ENCODE data around the gene EXOC6B. TPM values are rescaled to one million over a fixed set of nuclear protein-coding genes. Genes with fewer than 3 reads are reported as not detected.

The EXOC6B gene
- total RNA-seq, 1 donor: 24.6 TPM

DNA sequence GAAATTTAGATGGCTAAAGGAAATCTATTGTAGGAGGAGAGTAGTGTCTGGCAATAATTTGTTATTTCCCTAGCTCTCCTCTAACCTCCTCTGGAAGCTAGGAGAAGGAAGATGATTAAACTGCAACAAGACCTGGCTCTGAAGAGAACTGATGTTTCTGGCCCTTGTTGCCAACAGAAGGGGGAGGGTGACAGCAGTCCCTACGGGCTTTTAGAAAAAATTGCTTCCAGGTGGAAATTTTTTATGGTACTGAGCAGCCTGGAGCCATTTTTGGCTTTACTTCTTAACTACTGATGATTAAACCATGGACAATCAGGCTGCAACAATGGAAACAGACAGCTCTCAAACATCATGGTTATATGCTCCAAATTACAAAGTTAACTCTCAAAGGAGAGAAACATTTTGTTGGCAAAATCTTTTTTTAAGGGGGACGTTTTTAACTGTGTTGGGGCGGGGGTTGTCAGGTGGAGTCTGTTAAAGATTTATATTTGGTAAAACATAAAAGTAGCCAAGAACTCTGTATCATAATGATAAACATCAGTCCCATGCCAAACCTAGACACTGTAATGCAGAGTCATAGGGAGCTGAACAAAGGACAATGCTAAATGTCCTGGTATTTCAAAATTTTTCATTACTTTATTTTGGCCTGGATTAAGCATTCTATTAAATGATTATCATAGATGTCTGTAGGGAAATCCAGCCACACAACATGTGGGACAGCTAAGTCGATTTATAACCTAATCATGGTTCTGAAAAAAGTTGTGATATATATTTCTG lies 70.0 kb downstream of the EXOC6B start:
- H3K9me3 ChIP-seq (ENCODE audit: low read depth, low read length): no peaks in the 10 kb centered on the region
- no peak overlapping the region for H3K27ac ChIP-seq (ENCODE audit: low read depth, low read length)
- TF ChIP-seq, protein P1, sequence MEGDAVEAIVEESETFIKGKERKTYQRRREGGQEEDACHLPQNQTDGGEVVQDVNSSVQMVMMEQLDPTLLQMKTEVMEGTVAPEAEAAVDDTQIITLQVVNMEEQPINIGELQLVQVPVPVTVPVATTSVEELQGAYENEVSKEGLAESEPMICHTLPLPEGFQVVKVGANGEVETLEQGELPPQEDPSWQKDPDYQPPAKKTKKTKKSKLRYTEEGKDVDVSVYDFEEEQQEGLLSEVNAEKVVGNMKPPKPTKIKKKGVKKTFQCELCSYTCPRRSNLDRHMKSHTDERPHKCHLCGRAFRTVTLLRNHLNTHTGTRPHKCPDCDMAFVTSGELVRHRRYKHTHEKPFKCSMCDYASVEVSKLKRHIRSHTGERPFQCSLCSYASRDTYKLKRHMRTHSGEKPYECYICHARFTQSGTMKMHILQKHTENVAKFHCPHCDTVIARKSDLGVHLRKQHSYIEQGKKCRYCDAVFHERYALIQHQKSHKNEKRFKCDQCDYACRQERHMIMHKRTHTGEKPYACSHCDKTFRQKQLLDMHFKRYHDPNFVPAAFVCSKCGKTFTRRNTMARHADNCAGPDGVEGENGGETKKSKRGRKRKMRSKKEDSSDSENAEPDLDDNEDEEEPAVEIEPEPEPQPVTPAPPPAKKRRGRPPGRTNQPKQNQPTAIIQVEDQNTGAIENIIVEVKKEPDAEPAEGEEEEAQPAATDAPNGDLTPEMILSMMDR (IDR thresholded peaks at IDR 0.05; ENCODE audit: extremely low read depth, low read depth, low read length): no peak
- DNase-seq (ENCODE audit: insufficient read length, low spot score, missing footprints): no peak
- H2AFZ ChIP-seq (ENCODE audit: low read length): no peak overlapping the region
- H3K4me1 ChIP-seq (ENCODE audit: insufficient read depth, low read length): peaks cover 4% of the 10 kb centered on the region
- no peak overlapping the region for H3K4me3 ChIP-seq (ENCODE audit: insufficient read depth, low read length)
- H3K79me2 ChIP-seq (ENCODE audit: insufficient read depth, low read length): no peaks in the 10 kb centered on the region
- H3K27me3 ChIP-seq (ENCODE audit: insufficient read depth, low read length): no peaks in the 10 kb centered on the region
- no peaks in the 10 kb centered on the region for H3K36me3 ChIP-seq (ENCODE audit: insufficient read depth, low read length)
- H4K20me1 ChIP-seq (ENCODE audit: insufficient read depth, low read length): peaks cover 3% of the 10 kb centered on the region
- no peak overlapping the region for H3K4me2 ChIP-seq (ENCODE audit: insufficient read depth, low read length)

DNA sequence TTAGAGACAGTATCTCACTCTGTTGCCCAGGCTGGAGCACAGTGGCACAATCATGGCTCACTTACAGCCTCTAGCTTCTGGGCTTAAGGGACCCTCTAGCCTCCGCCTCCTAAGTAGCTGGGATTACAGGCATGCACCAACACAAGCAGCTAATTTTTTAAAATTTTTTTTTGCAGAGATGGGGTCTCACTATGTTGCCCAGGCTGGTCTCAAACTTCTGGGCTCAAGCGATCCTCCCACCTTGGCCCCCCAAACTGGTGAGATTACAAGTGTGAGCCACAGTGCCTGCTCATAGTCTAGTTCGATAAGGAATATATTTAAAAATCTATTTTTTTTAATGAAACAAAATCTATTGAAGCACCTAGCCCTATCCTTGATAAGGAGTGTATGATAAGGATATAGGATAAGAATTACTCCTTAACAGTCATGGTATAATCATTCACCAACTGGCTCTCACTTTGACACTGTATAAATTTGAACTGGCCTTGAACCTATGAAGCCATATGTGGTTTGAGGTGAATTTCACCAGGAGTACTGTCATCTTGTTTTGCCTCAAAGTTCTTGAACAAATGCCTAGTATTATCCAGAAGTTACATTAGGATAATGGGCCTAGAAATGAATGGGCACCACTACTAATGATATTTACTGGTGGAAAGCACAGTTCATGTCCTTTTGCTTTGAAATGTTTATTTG lies 71.1 kb downstream of the EXOC6B start:
- TF ChIP-seq, protein P1 (IDR thresholded peaks at IDR 0.05; ENCODE audit: extremely low read depth, low read depth, low read length): no peak
- H3K79me2 ChIP-seq (ENCODE audit: insufficient read depth, low read length): peaks cover 2% of the 10 kb centered on the region
- no peaks in the 10 kb centered on the region for H3K27me3 ChIP-seq (ENCODE audit: insufficient read depth, low read length)

GRCh38 chr2:72750977-72751639 lies 74.7 kb downstream of the EXOC6B start:
- H2AFZ ChIP-seq (ENCODE audit: low read length): no peak overlapping the region
- H3K79me2 ChIP-seq (ENCODE audit: insufficient read depth, low read length): peaks cover 2% of the 10 kb centered on the region
- no peak for DNase-seq (ENCODE audit: insufficient read length, low spot score, missing footprints)
- H3K9me3 ChIP-seq (ENCODE audit: low read depth, low read length): no peaks in the 10 kb centered on the region
- H3K36me3 ChIP-seq (ENCODE audit: insufficient read depth, low read length): no peaks in the 10 kb centered on the region
- no peak overlapping the region for H3K27ac ChIP-seq (ENCODE audit: low read depth, low read length)
- no peaks in the 10 kb centered on the region for H3K4me1 ChIP-seq (ENCODE audit: insufficient read depth, low read length)
- H4K20me1 ChIP-seq (ENCODE audit: insufficient read depth, low read length): peaks cover 5% of the 10 kb centered on the region
- no peak overlapping the region for H3K4me3 ChIP-seq (ENCODE audit: insufficient read depth, low read length)
- TF ChIP-seq, protein P1 (IDR thresholded peaks at IDR 0.05; ENCODE audit: extremely low read depth, low read depth, low read length): no peak
- no peak overlapping the region for H3K4me2 ChIP-seq (ENCODE audit: insufficient read depth, low read length)
- H3K27me3 ChIP-seq (ENCODE audit: insufficient read depth, low read length): no peaks in the 10 kb centered on the region

More for the DNA sequence above, 71.1 kb downstream of the EXOC6B start:
- no peaks in the 10 kb centered on the region for H3K9me3 ChIP-seq (ENCODE audit: low read depth, low read length)
- H3K4me1 ChIP-seq (ENCODE audit: insufficient read depth, low read length): peaks cover 4% of the 10 kb centered on the region
- H3K27ac ChIP-seq (ENCODE audit: low read depth, low read length): no peak overlapping the region
- DNase-seq (ENCODE audit: insufficient read length, low spot score, missing footprints): no peak
- peaks cover 3% of the 10 kb centered on the region for H4K20me1 ChIP-seq (ENCODE audit: insufficient read depth, low read length)
- no peak overlapping the region for H3K4me2 ChIP-seq (ENCODE audit: insufficient read depth, low read length)
- H2AFZ ChIP-seq (ENCODE audit: low read length): no peak overlapping the region
- H3K4me3 ChIP-seq (ENCODE audit: insufficient read depth, low read length): no peak overlapping the region
- no peaks in the 10 kb centered on the region for H3K36me3 ChIP-seq (ENCODE audit: insufficient read depth, low read length)

- peaks cover 2% of the 10 kb centered on the region for H3K79me2 ChIP-seq (ENCODE audit: insufficient read depth, low read length)
- H4K20me1 ChIP-seq (ENCODE audit: insufficient read depth, low read length): peaks cover 5% of the 10 kb centered on the region
Observed at GRCh38 chr2:72750466-72750865, 75.4 kb downstream of the EXOC6B start.

More at GRCh38 chr2:72750466-72750865, 75.4 kb downstream of the EXOC6B start:
- no peak for DNase-seq (ENCODE audit: insufficient read length, low spot score, missing footprints)
- Histone ChIP-seq H3K9me3 (ENCODE audit: low read depth, low read length) (no peaks in the 10 kb centered on the region), H2AFZ (ENCODE audit: low read length) (no peak overlapping the region), H3K4me1 (ENCODE audit: insufficient read depth, low read length) (no peaks in the 10 kb centered on the region), H3K27ac (ENCODE audit: low read depth, low read length) (no peak overlapping the region), H3K4me3 (ENCODE audit: insufficient read depth, low read length) (no peak overlapping the region), H3K27me3 (ENCODE audit: insufficient read depth, low read length) (no peaks in the 10 kb centered on the region), H3K4me2 (ENCODE audit: insufficient read depth, low read length) (no peak overlapping the region), H3K36me3 (ENCODE audit: insufficient read depth, low read length) (no peaks in the 10 kb centered on the region)
- TF ChIP-seq, protein P1 (IDR thresholded peaks at IDR 0.05; ENCODE audit: extremely low read depth, low read depth, low read length): no peak

Data from osteoblast (primary cell).